ENCODE measurements around the gene RIMBP3C. TPM values are rescaled to one million over a fixed set of nuclear protein-coding genes. Genes with fewer than 3 reads are reported as not detected.

Gene RIMBP3C
- total and polyA plus RNA-seq, 2 experiments from 2014 or later: 1.1 TPM; not detected in 1

GRCh38 chr22:21589396-21589795 lies 38.1 kb upstream of the RIMBP3C start (continued):
- TF ChIP-seq EZH2phosphoT487 (IDR thresholded peaks at IDR 0.05; ENCODE audit: unreplicated experiment) (no peak), STAT1 (IDR thresholded peaks at IDR 0.05; ENCODE audit: unreplicated experiment) (no peak), EZH2 (IDR thresholded peaks at IDR 0.05; ENCODE audit: low read depth, unreplicated experiment) (no peak), REST (IDR thresholded peaks at IDR 0.05; ENCODE audit: unreplicated experiment) (no peak), CTCF (conservative IDR thresholded peaks at IDR 0.05; ENCODE audit: low read depth in 2 of 2) (no peak), ETS1 (IDR thresholded peaks at IDR 0.05) (no peak)

- Histone ChIP-seq H3K9me2 (ENCODE audit: insufficient read depth) (no peaks in the 10 kb centered on the region), H3K27ac (ENCODE audit: low read depth) (no peak overlapping the region), H3F3A (replicated peaks; ENCODE audit: low read depth) (0 out of 2 replicates have a peak, but pooled peaks cover 7% of the 10 kb centered on the region), H3K36me3 (ENCODE audit: insufficient read depth) (no peaks in the 10 kb centered on the region), H3K4me3 (no peak overlapping the region), H2AFZ (no peak overlapping the region), H3K4me2 (no peak overlapping the region), H4K20me1 (replicated peaks; ENCODE audit: insufficient read depth) (peaks cover 92% of the 10 kb centered on the region), H3K79me2 (replicated peaks; ENCODE audit: insufficient read depth) (peaks cover 100% of the 10 kb centered on the region), H3K27me3 (ENCODE audit: insufficient read depth) (no peaks in the 10 kb centered on the region), H3K4me1 (ENCODE audit: insufficient read depth) (no peaks in the 10 kb centered on the region; the same call in 1 of the 2 replicates)
- H3K4me3 Mint-ChIP-seq: no peak overlapping the region
- peaks cover 13% of the 10 kb centered on the region for H3K27me3 Mint-ChIP-seq (ENCODE audit: insufficient read depth, low read depth, poor library complexity)
- ATAC-seq (peak; percentile 51), DNase-seq (ENCODE audit: low spot score) (no peak)
- H3K4me1 Mint-ChIP-seq: peaks cover 25% of the 10 kb centered on the region
- H3K27ac Mint-ChIP-seq: no peak overlapping the region
- H3K9me3 Mint-ChIP-seq: no peaks in the 10 kb centered on the region
- peaks cover 7% of the 10 kb centered on the region; the same call in 2 of the 3 replicates for H3K36me3 Mint-ChIP-seq (ENCODE audit: low read depth)
- no peak for TF ChIP-seq NANOG (IDR thresholded peaks at IDR 0.05; ENCODE audit: borderline replicate concordance)
- TF ChIP-seq JUNB (IDR thresholded peaks at IDR 0.05; ENCODE audit: unreplicated experiment): no peak
- no peak for TF ChIP-seq ZNF331 (CRISPR knock-in tag; IDR thresholded peaks at IDR 0.05; ENCODE audit: low read depth)
- TF ChIP-seq EZH2 (IDR thresholded peaks at IDR 0.05; ENCODE audit: low read depth, unreplicated experiment): no peak
- TF ChIP-seq ZNF462 (CRISPR knock-in tag; IDR thresholded peaks at IDR 0.05): no peak
Measured at GRCh38 chr22:21587803-21588611, 36.7 kb upstream of the RIMBP3C start.

Measured in GM23338 (cell line).